SJSA1 (cell line): ENCODE measurements around the gene ZNF678. TPM values are rescaled to one million over a fixed set of nuclear protein-coding genes. Genes with fewer than 3 reads are reported as not detected.
"Not testable (repeated sequence)": the region's sequence is repeated elsewhere in the genome, so short reads cannot be mapped to it uniquely, and the experiment has no call there.

ENCODE experiments used
- DNase-seq, 2 experiments: peaks; one replicate each; pipeline ENCODE4 v3.0.0-alpha.2; 2015 to 2020; ENCODE audit warnings: low spot score in 2 of 2, low read depth in 1 of 2
- H3K27ac ChIP-seq: fragments of 250-450 bp; sonication (Bioruptor Pico); 2 replicates; pipeline ENCODE4 v1.5.1; 2020; ENCODE audit warnings: mild to moderate bottlenecking, moderate library complexity
- H3K27me3 ChIP-seq: fragments of 250-450 bp; sonication (Bioruptor Pico); replicated peaks from 2 replicates; pipeline ENCODE4 v1.5.1; 2020; ENCODE audit warnings: mild to moderate bottlenecking, moderate library complexity
- H3K36me3 ChIP-seq: fragments of 250-450 bp; sonication (Bioruptor Pico); 2 replicates; pipeline ENCODE4 v1.5.1; 2020; ENCODE audit warnings: mild to moderate bottlenecking
- H3K4me1 ChIP-seq: fragments of 250-450 bp; sonication (Bioruptor Pico); replicated peaks from 2 replicates; pipeline ENCODE4 v1.6.1; 2021; ENCODE audit warnings: mild to moderate bottlenecking
- H3K4me3 ChIP-seq: fragments of 250-450 bp; sonication (Bioruptor Pico); 2 replicates; pipeline ENCODE4 v1.5.1; 2020; ENCODE audit warnings: mild to moderate bottlenecking
- H3K9me3 ChIP-seq: fragments of 250-450 bp; sonication (Bioruptor Pico); replicated peaks from 2 replicates; pipeline ENCODE4 v1.5.1; 2020; ENCODE audit warnings: mild to moderate bottlenecking
- total RNA-seq: library from RNA; depleted of rRNA; stranded (reverse); fragments of >200 nt; shearing (Covaris generic); gene quantifications from 2 replicates; pipeline ENCODE4 v1.2.3, GENCODE V29; 2014

ZNF678 gene
- total RNA-seq, 1 experiment from 2014 or later, result 7.6 TPM

- peaks cover 5% of the 10 kb centered on the region for H3K4me1 ChIP-seq
- no peaks in the 10 kb centered on the region for H3K36me3 ChIP-seq
- no peaks in the 10 kb centered on the region for H3K27me3 ChIP-seq
- peak in 1 of 2 experiments; percentile 38 for DNase-seq
- no peak overlapping the region for H3K27ac ChIP-seq
- H3K9me3 ChIP-seq, result peaks cover 7% of the 10 kb centered on the region; the same call in 1 of the 2 replicates
- no peak overlapping the region for H3K4me3 ChIP-seq
Measured at GRCh38 chr1:227560393-227561173, 2.8 kb upstream of the ZNF678 start.

- no peaks in the 10 kb centered on the region for H3K27me3 ChIP-seq
- H3K27ac ChIP-seq, result no peak overlapping the region
- H3K4me1 ChIP-seq, result peaks cover 5% of the 10 kb centered on the region
- peaks cover 7% of the 10 kb centered on the region; the same call in 1 of the 2 replicates for H3K9me3 ChIP-seq
- H3K36me3 ChIP-seq, result no peaks in the 10 kb centered on the region
- DNase-seq, result no peak
- H3K4me3 ChIP-seq, result no peak overlapping the region
Measured at GRCh38 chr1:227561241-227561907, 2.0 kb upstream of the ZNF678 start.

- no peak for DNase-seq
- no peak overlapping the region for H3K27ac ChIP-seq
- H3K27me3 ChIP-seq, result no peaks in the 10 kb centered on the region
- H3K36me3 ChIP-seq, result peaks cover 5% of the 10 kb centered on the region; the same call in 1 of the 2 replicates
- H3K4me1 ChIP-seq, result peaks cover 5% of the 10 kb centered on the region
- no peak overlapping the region for H3K4me3 ChIP-seq
- H3K9me3 ChIP-seq, result peaks cover 7% of the 10 kb centered on the region; the same call in 1 of the 2 replicates
Measured at GRCh38 chr1:227562037-227562436, 1.3 kb upstream of the ZNF678 start.

- Histone ChIP-seq H3K9me3 (peaks cover 7% of the 10 kb centered on the region; the same call in 1 of the 2 replicates), H3K27ac (no peak overlapping the region), H3K4me1 (peaks cover 5% of the 10 kb centered on the region), H3K36me3 (peaks cover 5% of the 10 kb centered on the region; the same call in 1 of the 2 replicates), H3K27me3 (no peaks in the 10 kb centered on the region), H3K4me3 (peak overlapping the region; percentile 61; the same call in 1 of the 2 replicates)
- DNase-seq, result no peak
Measured at GRCh38 chr1:227562933-227563323, 428 bp upstream of the ZNF678 start.

GRCh38 chr1:227567256-227567655 is 3.9 kb downstream of the ZNF678 start:
- DNase-seq, result no peak
- H3K4me3 ChIP-seq, result no peak overlapping the region
- H3K9me3 ChIP-seq, result peaks cover 6% of the 10 kb centered on the region; the same call in 1 of the 2 replicates
- no peaks in the 10 kb centered on the region for H3K27me3 ChIP-seq
- peaks cover 5% of the 10 kb centered on the region; the same call in 1 of the 2 replicates for H3K36me3 ChIP-seq
- H3K4me1 ChIP-seq, result peaks cover 5% of the 10 kb centered on the region
- no peak overlapping the region for H3K27ac ChIP-seq

GRCh38 chr1:227568593-227568992 is 5.2 kb downstream of the ZNF678 start:
- Histone ChIP-seq H3K36me3 (peaks cover 5% of the 10 kb centered on the region; the same call in 1 of the 2 replicates), H3K27me3 (no peaks in the 10 kb centered on the region), H3K4me3 (no peak overlapping the region), H3K9me3 (peaks cover 4% of the 10 kb centered on the region; the same call in 1 of the 2 replicates), H3K27ac (no peak overlapping the region), H3K4me1 (peaks cover 5% of the 10 kb centered on the region)
- no peak for DNase-seq

- no peak overlapping the region for H3K4me3 ChIP-seq
- H3K4me1 ChIP-seq, result no peaks in the 10 kb centered on the region
- H3K27ac ChIP-seq, result no peak overlapping the region
- no peak for DNase-seq
- H3K36me3 ChIP-seq, result no peaks in the 10 kb centered on the region
- H3K9me3 ChIP-seq, result peaks cover 17% of the 10 kb centered on the region; the same call in 1 of the 2 replicates
- no peaks in the 10 kb centered on the region for H3K27me3 ChIP-seq
Measured at GRCh38 chr1:227572752-227573151, 9.4 kb downstream of the ZNF678 start.

- no peak overlapping the region for H3K4me3 ChIP-seq
- H3K27ac ChIP-seq, result no peak overlapping the region
- H3K27me3 ChIP-seq, result no peaks in the 10 kb centered on the region
- no peaks in the 10 kb centered on the region for H3K36me3 ChIP-seq
- no peak for DNase-seq
- peaks cover 22% of the 10 kb centered on the region; the same call in 1 of the 2 replicates for H3K9me3 ChIP-seq
- H3K4me1 ChIP-seq, result no peaks in the 10 kb centered on the region
Measured at GRCh38 chr1:227574926-227575325, 11.6 kb downstream of the ZNF678 start.

GRCh38 chr1:227576189-227576588 is 12.8 kb downstream of the ZNF678 start:
- Histone ChIP-seq H3K9me3 (peaks cover 25% of the 10 kb centered on the region; the same call in 1 of the 2 replicates), H3K36me3 (no peaks in the 10 kb centered on the region), H3K27me3 (no peaks in the 10 kb centered on the region), H3K4me1 (no peaks in the 10 kb centered on the region), H3K4me3 (no peak overlapping the region), H3K27ac (no peak overlapping the region)
- no peak for DNase-seq

GRCh38 chr1:227577500-227577899 is 14.1 kb downstream of the ZNF678 start:
- Histone ChIP-seq H3K4me1 (no peaks in the 10 kb centered on the region), H3K27me3 (no peaks in the 10 kb centered on the region), H3K36me3 (no peaks in the 10 kb centered on the region), H3K27ac (no peak overlapping the region), H3K4me3 (no peak overlapping the region), H3K9me3 (peaks cover 27% of the 10 kb centered on the region)
- DNase-seq, result no peak

GRCh38 chr1:227583354-227583753 is 20.0 kb downstream of the ZNF678 start:
- DNase-seq, result no peak
- Histone ChIP-seq H3K36me3 (0 out of 2 replicates have a peak, but pooled peaks cover 6% of the 10 kb centered on the region), H3K27me3 (no peaks in the 10 kb centered on the region), H3K4me3 (no peak overlapping the region), H3K4me1 (no peaks in the 10 kb centered on the region), H3K27ac (no peak overlapping the region), H3K9me3 (peaks cover 18% of the 10 kb centered on the region)

GRCh38 chr1:227586733-227587132 is 23.4 kb downstream of the ZNF678 start:
- Histone ChIP-seq H3K27ac (no peak overlapping the region), H3K4me3 (no peak overlapping the region), H3K9me3 (peaks cover 6% of the 10 kb centered on the region; the same call in 1 of the 2 replicates), H3K36me3 (0 out of 2 replicates have a peak, but pooled peaks cover 6% of the 10 kb centered on the region), H3K27me3 (no peaks in the 10 kb centered on the region), H3K4me1 (no peaks in the 10 kb centered on the region)
- DNase-seq, result no peak

GRCh38 chr1:227587968-227588367 is 24.6 kb downstream of the ZNF678 start:
- Histone ChIP-seq H3K4me3 (no peak overlapping the region), H3K27me3 (no peaks in the 10 kb centered on the region), H3K9me3 (peaks cover 4% of the 10 kb centered on the region; the same call in 1 of the 2 replicates), H3K36me3 (0 out of 2 replicates have a peak, but pooled peaks cover 6% of the 10 kb centered on the region), H3K4me1 (no peaks in the 10 kb centered on the region), H3K27ac (no peak overlapping the region)
- DNase-seq, result no peak

- H3K27ac ChIP-seq, H3K36me3 ChIP-seq, H3K4me3 ChIP-seq, H3K27me3 ChIP-seq, DNase-seq, H3K9me3 ChIP-seq, H3K4me1 ChIP-seq: not testable (repeated sequence)
Measured at GRCh38 chr1:227588769-227589168, 25.4 kb downstream of the ZNF678 start.
